Kidney (tissue), 22 donors: ENCODE measurements around the gene C20orf204. TPM values are rescaled to one million over a fixed set of nuclear protein-coding genes. Genes with fewer than 3 reads are reported as not detected.

Experiments used
- DNase-seq, 5 donors: peaks; one replicate each; pipeline ENCODE4 v3.0.0-alpha.2; 2013 to 2020
- FAIRE-seq: peaks from 2 replicates; lab custom pipeline; 2012; peaks lifted over from hg19 to GRCh38; lab: Jason Lieb, UNC
- H3K27ac ChIP-seq, 2 donors: one replicate each; pipeline ENCODE4 v1.7.0; 2013; ENCODE audit warnings: low read depth in 2 of 2, low read length in 2 of 2, inconsistent platforms in 1 of 2
- H3K27me3 ChIP-seq: one replicate; pipeline ENCODE4 v1.7.1; 2013; ENCODE audit warnings: low read length, inconsistent platforms; ENCODE audit not compliant: control insufficient read depth, insufficient read depth
- H3K36me3 ChIP-seq, 3 donors: one replicate each; pipeline versions ENCODE4 v1.7.0 to v1.7.1; 2013; ENCODE audit warnings: low read length in 3 of 3, control low read depth in 1 of 3, inconsistent platforms in 1 of 3; ENCODE audit not compliant: insufficient read depth in 3 of 3, control insufficient read depth in 2 of 3
- H3K4me1 ChIP-seq, 3 donors: one replicate each; pipeline versions ENCODE4 v1.7.0 to v1.7.1; 2013; ENCODE audit warnings: low read length in 3 of 3, inconsistent platforms in 1 of 3, low read depth in 1 of 3; ENCODE audit not compliant: control insufficient read depth in 2 of 3, insufficient read depth in 2 of 3
- H3K4me3 ChIP-seq, 3 donors: one replicate each; pipeline versions ENCODE4 v1.7.0 to v1.8.1; 2013; ENCODE audit warnings: low read length in 3 of 3, control low read depth in 1 of 3, inconsistent platforms in 1 of 3
- H3K9ac ChIP-seq, 3 donors: one replicate each; pipeline versions ENCODE4 v1.7.0 to v1.7.1; 2013; ENCODE audit warnings: low read length in 3 of 3, control low read depth in 1 of 3, inconsistent platforms in 1 of 3
- H3K9me3 ChIP-seq, 3 donors: one replicate each; pipeline versions ENCODE4 v1.7.0 to v1.7.1; 2013; ENCODE audit warnings: low read length in 3 of 3, control low read depth in 1 of 3, inconsistent platforms in 1 of 3; ENCODE audit not compliant: control insufficient read depth in 2 of 3, insufficient read depth in 1 of 3
- CTCF ChIP-seq: IDR thresholded peaks from 3 replicates; pipeline ENCODE4 v1.5.1; 2012; ENCODE audit warnings: mild to moderate bottlenecking, moderate library complexity, borderline replicate concordance; ENCODE audit not compliant: insufficient read depth; ENCODE audit errors: extremely low read depth
- intact Hi-C: fragments of 100-400 bp; cut with DNase I; formaldehyde crosslinking; loops from one replicate; pipeline ENCODE4 v1.11.1; 2022
- long read RNA-seq, 10 donors: library from polyadenylated mRNA in 1 of 10; unstranded in 1 of 10; transcript quantifications; one replicate each; pipeline ENCODE4 v2.0.0 and lab custom pipeline, GENCODE V29; 2021 to 2026
- polyA plus RNA-seq: library from polyadenylated mRNA; stranded (reverse); fragments of 350-450 nt; fragmentation: Illumina TruSeq; extraction: RNeasy Lipid Tissue Mini Kit (QIAGEN cat#74804); gene quantifications from one replicate; pipeline ENCODE4 v1.2.3, GENCODE V29; 2014; ENCODE audit warnings: low read depth, low replicate concordance; ENCODE audit not compliant: insufficient read depth
- total RNA-seq: library from RNA; stranded (reverse); fragmentation: NEBNext Ultra II Directional; extraction: Animal tissue kit (Norgen Biotek cat#: 25700); gene quantifications from one replicate; pipeline ENCODE4 v1.2.1, GENCODE V29; 2021
- donor health status: control.
- donor health status: control.
- donor health status: control.
- donor health status: control.
- donor health status: control.
- donor health status: DM: yes; HTN: yes; CAD: no.
- donor health status: Normal renal cell carcinoma (clear cell type).

Gene C20orf204
- total RNA-seq (2.4 TPM), polyA plus RNA-seq (0.75 TPM)
- long read RNA-seq, donor 1, partial matches to known transcripts = 0 of 2 reads
- long read RNA-seq, donor 1, other reads (novel, unspliced or antisense) = 0 of 2 reads
- long read RNA-seq, donor 2, partial matches to known transcripts = 0 of 1 reads
- long read RNA-seq, donor 2, other reads (novel, unspliced or antisense) = 0 of 1 reads
- long read RNA-seq, donor 3 = 0 reads
- long read RNA-seq, donor 4, partial matches to known transcripts = 0 of 1 reads
- long read RNA-seq, donor 4, other reads (novel, unspliced or antisense) = 0 of 1 reads
- long read RNA-seq, donor 5 = 0 reads
- long read RNA-seq, donor 6, partial matches to known transcripts = 0 of 1 reads
- long read RNA-seq, donor 6, other reads (novel, unspliced or antisense) = 0 of 1 reads
- long read RNA-seq, donor 7, partial matches to known transcripts = 0 of 1 reads
- long read RNA-seq, donor 7, other reads (novel, unspliced or antisense) = 0 of 1 reads
- long read RNA-seq, donor 8 = 0 reads
- long read RNA-seq, donor 9 = 0 reads
- long read RNA-seq, donor 10, partial matches to known transcripts = 0 of 1 reads
- long read RNA-seq, donor 10, other reads (novel, unspliced or antisense) = 0 of 1 reads

- Histone ChIP-seq H3K4me3 (no peak within 1 kb of the TSS), H3K27ac (no peak within 1 kb of the TSS), H3K4me1 (peaks cover 0 to 12% (median 0%) of the 10 kb centered on the region in 3 donors), H3K9me3 (no peaks in the 10 kb centered on the region), H3K36me3 (peaks cover 0 to 10% (median 5%) of the 10 kb centered on the region in 3 donors), H3K27me3 (peaks cover 2% of the 10 kb centered on the region), H3K9ac (no peak within 1 kb of the TSS)
- FAIRE-seq = no peak
- intact Hi-C loops = no loop called here
- peak in 2 of 5 donors; percentile 31 to 58 for DNase-seq
- TF ChIP-seq CTCF = no peak
These were observed at the start of gene C20orf204 for GRCh38 chr20:64035933-64036345. Gene C20orf204, plus strand, starts transcription at chr20:64036182. Its CDS starts 142 bp downstream, at chr20:64036324.

GRCh38 chr20:64000906-64001305, 35.1 kb upstream of the C20orf204 start:
- intact Hi-C loops = no loop called here
- no peaks in the 10 kb centered on the region for H3K27me3 ChIP-seq
- H3K9ac ChIP-seq = no peak overlapping the region
- DNase-seq = no peak
- H3K4me3 ChIP-seq = no peak overlapping the region
- FAIRE-seq = no peak
- TF ChIP-seq CTCF = no peak
- no peaks in the 10 kb centered on the region for H3K9me3 ChIP-seq
- peaks cover 2 to 56% (median 25%) of the 10 kb centered on the region in 3 donors for H3K36me3 ChIP-seq
- H3K4me1 ChIP-seq = peaks cover 0 to 4% (median 0%) of the 10 kb centered on the region in 3 donors
- no peak overlapping the region for H3K27ac ChIP-seq

GRCh38 chr20:64001607-64002011, 34.4 kb upstream of the C20orf204 start:
- Histone ChIP-seq H3K27me3 (no peaks in the 10 kb centered on the region), H3K9ac (no peak overlapping the region), H3K27ac (no peak overlapping the region), H3K36me3 (peaks cover 2 to 50% (median 25%) of the 10 kb centered on the region in 3 donors), H3K9me3 (no peaks in the 10 kb centered on the region), H3K4me1 (peaks cover 0 to 4% (median 0%) of the 10 kb centered on the region in 3 donors), H3K4me3 (no peak overlapping the region)
- intact Hi-C loops = no loop called here
- TF ChIP-seq CTCF = no peak
- FAIRE-seq (no peak), DNase-seq (no peak)
